ENCODE results near the gene KAZN.

Gene KAZN

GRCh38 chr1:14658642-14659041 is 60.2 kb downstream of the KAZN start:
- H3K36me3 Mint-ChIP-seq (ENCODE audit: low read depth): peaks cover 7% of the 10 kb centered on the region
- no peak for TF ChIP-seq CTCF (IDR thresholded peaks at IDR 0.05)
- peaks cover 4% of the 10 kb centered on the region for H3K27me3 Mint-ChIP-seq (ENCODE audit: low read depth, poor library complexity)
- H3K9me3 Mint-ChIP-seq: peaks cover 5% of the 10 kb centered on the region
- no peak for DNase-seq
- peaks cover 19% of the 10 kb centered on the region for H3K4me1 Mint-ChIP-seq
- H3K27ac Mint-ChIP-seq: no peak overlapping the region
- no peak overlapping the region for H3K4me3 Mint-ChIP-seq

- H3K27me3 Mint-ChIP-seq (ENCODE audit: low read depth, poor library complexity): peaks cover 7% of the 10 kb centered on the region
- no peak for TF ChIP-seq CTCF (IDR thresholded peaks at IDR 0.05)
- no peak overlapping the region for H3K27ac Mint-ChIP-seq
- peaks cover 13% of the 10 kb centered on the region for H3K36me3 Mint-ChIP-seq (ENCODE audit: low read depth)
- no peak overlapping the region for H3K4me3 Mint-ChIP-seq
- peaks cover 5% of the 10 kb centered on the region for H3K9me3 Mint-ChIP-seq
- H3K4me1 Mint-ChIP-seq: peaks cover 14% of the 10 kb centered on the region
- DNase-seq: no peak
Observed at GRCh38 chr1:14659913-14660312, 61.4 kb downstream of the KAZN start.

- no peak for DNase-seq
- Mint-ChIP-seq H3K4me3 (no peak overlapping the region), H3K27ac (peak overlapping the region; percentile 85), H3K36me3 (ENCODE audit: low read depth) (peaks cover 21% of the 10 kb centered on the region), H3K27me3 (ENCODE audit: low read depth, poor library complexity) (peaks cover 7% of the 10 kb centered on the region), H3K9me3 (peaks cover 5% of the 10 kb centered on the region), H3K4me1 (peaks cover 5% of the 10 kb centered on the region)
- no peak for TF ChIP-seq CTCF (IDR thresholded peaks at IDR 0.05)
Observed at GRCh38 chr1:14660801-14661200, 62.3 kb downstream of the KAZN start.

- Mint-ChIP-seq H3K4me3 (no peak overlapping the region), H3K27me3 (ENCODE audit: low read depth, poor library complexity) (peaks cover 7% of the 10 kb centered on the region), H3K9me3 (peaks cover 5% of the 10 kb centered on the region), H3K4me1 (peaks cover 1% of the 10 kb centered on the region), H3K27ac (no peak overlapping the region), H3K36me3 (ENCODE audit: low read depth) (peaks cover 25% of the 10 kb centered on the region)
- no peak for TF ChIP-seq CTCF (IDR thresholded peaks at IDR 0.05)
- DNase-seq: no peak
Observed at GRCh38 chr1:14661222-14661621, 62.7 kb downstream of the KAZN start.

GRCh38 chr1:14662116-14662515 is 63.6 kb downstream of the KAZN start:
- no peaks in the 10 kb centered on the region for H3K4me1 Mint-ChIP-seq
- peaks cover 31% of the 10 kb centered on the region for H3K36me3 Mint-ChIP-seq (ENCODE audit: low read depth)
- TF ChIP-seq CTCF (IDR thresholded peaks at IDR 0.05): no peak

GRCh38 chr1:14663773-14664172 is 65.3 kb downstream of the KAZN start:
- Mint-ChIP-seq H3K27ac (no peak overlapping the region), H3K9me3 (peaks cover 5% of the 10 kb centered on the region), H3K27me3 (ENCODE audit: low read depth, poor library complexity) (peaks cover 11% of the 10 kb centered on the region), H3K4me1 (peaks cover 5% of the 10 kb centered on the region), H3K4me3 (no peak overlapping the region), H3K36me3 (ENCODE audit: low read depth) (peaks cover 31% of the 10 kb centered on the region)
- TF ChIP-seq CTCF (IDR thresholded peaks at IDR 0.05): no peak
- DNase-seq: no peak

More at GRCh38 chr1:14662116-14662515, 63.6 kb downstream of the KAZN start:
- Mint-ChIP-seq H3K27ac (no peak overlapping the region), H3K9me3 (peaks cover 5% of the 10 kb centered on the region), H3K27me3 (ENCODE audit: low read depth, poor library complexity) (peaks cover 7% of the 10 kb centered on the region), H3K4me3 (no peak overlapping the region)
- DNase-seq: no peak

Measured in nephron progenitor cell (in vitro differentiated cells).